NCI-H1436 (cell line): ENCODE measurements around the gene FGF8.
"Not testable (repeated sequence)": the region's sequence is repeated elsewhere in the genome, so short reads cannot be mapped to it uniquely, and the experiment has no call there.

Experiments used
- DNase-seq: peaks from one replicate; lab custom pipeline; 2025; lab: John Stamatoyannopoulos, UW

The FGF8 gene, protein sequence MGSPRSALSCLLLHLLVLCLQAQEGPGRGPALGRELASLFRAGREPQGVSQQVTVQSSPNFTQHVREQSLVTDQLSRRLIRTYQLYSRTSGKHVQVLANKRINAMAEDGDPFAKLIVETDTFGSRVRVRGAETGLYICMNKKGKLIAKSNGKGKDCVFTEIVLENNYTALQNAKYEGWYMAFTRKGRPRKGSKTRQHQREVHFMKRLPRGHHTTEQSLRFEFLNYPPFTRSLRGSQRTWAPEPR

DNA sequence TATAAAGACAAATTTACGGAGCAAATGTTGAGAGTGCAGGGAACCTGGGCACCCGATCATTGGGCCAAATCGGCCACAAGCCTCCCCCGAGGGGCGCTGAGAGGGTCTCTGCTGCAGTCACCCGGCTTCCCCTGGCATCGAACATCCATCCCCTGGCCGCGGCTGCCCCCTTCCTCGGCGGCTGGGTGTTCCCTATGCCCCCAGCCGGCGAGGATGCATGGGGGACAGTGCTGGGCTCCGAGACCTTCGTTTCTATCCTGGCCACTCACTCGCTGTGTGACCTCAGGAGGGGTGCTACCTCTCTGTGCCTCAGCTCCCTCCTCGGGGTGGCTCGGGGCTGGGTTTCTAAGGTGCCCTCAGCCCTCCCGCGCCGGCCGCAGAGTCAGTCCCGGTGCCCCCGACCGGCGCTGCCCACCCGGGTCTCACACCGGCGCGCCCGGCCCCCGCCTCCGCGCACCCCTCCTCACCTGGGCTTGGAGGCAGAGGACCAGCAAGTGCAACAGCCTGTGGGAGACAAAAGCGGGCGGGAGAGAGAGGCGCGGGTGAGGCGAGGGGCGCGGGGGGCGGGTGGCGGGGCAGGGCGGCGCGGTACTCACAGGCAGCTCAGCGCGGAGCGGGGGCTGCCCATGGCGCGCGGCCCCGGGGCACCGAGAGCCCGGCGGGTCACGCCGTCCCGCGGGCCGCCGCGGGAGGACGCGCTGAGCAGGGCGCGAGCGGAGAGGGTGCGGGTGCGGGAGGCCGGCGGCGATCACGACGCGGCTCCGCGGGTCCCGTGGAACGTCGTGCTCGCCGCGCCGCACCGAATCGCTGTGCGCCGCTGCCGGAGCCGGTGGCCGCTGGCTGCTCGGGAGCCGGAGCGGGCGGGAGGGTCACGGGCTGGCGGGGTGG, at the start of gene FGF8:
Gene FGF8, minus strand, starts transcription at position 842 of the 888 bp plus-strand sequence. Its CDS starts 214 bp downstream, at position 628.
- no peak for DNase-seq

DNA sequence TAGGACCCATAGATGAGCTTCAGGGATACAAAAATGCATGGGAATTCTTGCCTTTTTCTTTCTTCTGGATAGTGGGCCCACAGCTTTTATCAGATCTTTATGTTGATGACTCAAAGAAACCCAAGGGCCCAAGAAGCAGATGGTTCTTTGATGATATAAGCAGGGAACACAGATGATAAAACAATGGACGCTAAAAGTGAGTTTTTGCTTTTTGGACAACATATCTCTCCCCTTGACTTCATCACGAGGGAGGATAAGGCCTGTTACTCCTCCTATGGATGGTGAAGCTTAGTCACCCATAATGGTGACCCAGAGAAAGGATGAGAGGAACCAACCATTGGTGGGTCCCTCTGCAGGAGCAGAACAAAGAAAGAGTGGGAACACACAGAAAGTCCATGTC, 48.8 kb upstream of the FGF8 start:
- DNase-seq, result no peak

DNA sequence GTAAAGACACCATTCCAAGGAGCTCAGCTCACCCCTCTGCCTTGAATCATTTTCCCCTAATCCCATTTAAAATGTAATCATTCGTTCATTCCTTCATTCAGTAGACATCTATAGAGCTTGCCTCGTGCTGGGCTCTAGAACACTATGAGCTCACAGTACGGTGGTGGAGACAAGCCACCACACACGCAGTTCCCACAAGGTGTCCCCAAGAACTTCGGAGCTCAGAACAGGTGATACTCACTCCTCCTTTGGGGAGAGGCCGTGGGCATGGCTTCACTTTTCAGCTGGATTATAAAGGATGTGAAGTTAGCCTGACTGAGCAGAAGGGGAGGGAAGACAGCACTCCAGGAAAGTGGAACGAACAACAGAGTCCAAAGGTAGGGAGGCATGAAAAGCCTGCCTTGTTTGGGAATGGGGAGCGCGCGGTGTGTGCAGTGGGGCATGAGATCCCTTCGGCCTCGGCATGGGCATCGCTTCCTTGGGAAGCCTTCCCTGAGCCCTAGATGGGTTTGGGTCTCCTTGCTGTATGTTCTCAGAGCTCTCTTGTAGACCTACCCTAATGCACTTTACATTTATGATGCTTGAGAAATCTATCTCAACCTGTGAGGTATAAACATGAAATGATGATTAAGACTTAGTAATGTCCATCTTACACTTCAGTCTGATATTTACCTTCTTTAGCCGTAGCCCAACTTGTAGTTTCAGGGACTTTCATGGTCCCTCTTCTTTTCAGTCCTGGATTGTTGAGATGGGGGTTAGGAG, 43.1 kb upstream of the FGF8 start:
- peak; percentile 65 for DNase-seq

DNA sequence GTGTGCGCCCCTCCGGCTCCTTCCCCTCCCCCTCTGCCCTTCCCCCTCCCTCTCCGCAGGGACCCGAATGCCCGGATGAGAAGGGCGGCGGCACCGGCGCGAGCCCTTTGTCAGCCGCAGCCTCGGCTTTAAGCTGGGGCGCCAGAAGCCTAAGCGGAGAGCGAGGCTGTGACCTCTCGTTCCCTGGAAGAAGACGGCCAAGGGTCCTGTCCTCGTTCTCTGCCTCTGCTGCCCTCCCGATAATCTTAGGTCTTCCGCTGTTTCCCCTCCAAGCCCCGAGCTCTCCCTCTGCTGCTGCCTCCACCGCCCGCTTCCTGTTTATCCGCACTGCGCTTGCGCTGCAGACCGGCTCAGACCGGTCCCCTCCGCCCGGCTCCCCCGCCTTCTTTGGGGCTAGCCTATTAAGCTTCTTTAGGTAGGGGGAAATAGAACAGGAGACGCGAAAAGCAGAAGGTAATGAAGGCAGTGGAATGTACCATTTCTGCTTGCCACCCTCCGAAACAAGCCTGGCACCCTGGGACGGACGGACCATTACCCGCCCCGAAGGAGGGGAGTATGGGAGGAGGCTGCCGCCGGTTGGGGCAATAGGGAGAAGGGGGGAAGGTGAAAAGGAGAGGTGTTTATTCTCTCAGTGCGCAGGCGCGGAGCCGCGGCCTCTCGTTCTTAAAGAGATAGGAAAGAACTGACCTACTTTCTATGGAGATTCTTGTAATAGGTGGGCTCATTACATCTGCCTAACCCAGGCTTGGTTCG, 42.4 kb upstream of the FGF8 start, which contains the start of gene OGA:
Gene OGA, minus strand, starts transcription at position 326 of the 753 bp plus-strand sequence. CDS start 422 bp downstream, outside the sequence.
- DNase-seq, result peak; percentile 99

DNA sequence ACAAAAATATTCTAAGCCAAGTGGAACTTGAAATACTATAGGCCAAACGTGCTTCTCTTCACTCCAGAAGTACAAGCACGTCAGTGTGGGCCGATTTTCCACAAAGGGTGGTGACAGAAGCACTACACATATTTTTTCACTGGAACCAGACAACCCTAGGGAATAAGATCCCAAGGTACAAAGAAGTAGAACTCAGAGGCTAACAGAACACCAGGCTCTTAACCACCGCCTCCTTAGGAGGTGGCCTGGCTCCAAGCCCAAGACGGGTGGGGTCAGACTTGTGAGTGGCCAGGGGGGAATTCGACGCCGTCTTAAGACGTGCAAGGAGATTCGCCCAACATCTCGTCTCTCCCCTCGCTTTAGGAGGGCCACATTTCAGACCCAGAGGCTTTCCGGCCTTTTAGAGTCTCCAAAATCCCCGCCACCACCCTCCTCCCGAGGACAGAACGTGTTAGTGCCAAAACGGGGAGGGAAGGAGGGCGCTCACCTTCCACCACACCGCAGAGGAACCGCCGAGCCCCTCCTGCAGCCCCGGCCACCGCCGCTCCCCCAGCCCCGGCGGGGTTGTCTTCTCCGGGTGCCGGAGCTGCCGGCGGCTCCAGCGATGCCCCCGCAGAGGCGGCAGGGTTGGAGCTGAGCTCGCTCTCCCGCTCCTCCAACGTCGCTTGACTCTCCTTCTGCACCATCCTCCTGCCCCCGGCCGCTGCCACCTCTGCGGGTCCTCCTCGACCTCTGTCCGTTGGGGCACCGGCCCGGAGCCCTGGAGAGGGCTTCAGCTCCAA, 41.6 kb upstream of the FGF8 start:
- DNase-seq, result peak; percentile 15

DNA sequence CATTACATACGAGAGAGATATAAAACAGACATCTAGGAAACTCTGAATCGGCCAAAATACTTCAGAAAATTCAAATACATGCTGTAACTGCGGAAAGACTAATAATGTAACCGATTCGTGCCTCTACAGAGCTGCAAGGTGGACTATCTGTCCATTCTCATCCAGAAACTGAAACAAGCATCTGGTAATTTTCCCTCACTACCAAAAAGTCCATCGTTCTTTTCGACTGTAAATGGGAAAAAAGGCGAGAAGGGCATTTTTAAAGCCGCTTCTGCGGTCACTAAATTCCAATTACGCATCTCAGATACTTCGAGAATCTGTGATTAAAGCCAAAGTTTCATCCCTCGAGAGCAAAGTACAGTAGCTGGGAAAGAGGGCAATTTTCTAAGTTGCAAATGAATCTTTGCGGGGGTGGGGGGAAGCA, 41.0 kb upstream of the FGF8 start:
- DNase-seq, result no peak

DNA sequence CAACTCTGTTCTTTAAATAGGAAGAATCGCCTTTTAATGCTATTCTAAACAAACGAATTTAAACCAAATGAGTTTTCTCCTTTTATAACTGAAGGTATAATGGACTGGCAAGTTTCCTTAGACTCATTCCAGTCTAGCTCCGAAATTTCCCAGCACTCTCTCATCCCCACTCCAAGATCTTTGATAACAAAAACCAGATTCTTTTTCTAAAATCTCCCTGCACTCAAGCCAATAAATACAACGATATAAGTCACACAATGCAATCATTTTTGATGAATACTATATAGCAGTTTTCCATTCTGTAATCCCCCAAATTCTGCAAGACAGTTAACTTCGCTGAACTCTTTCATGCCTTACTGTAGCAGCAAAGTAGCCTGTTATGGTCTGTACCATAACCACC, 40.5 kb upstream of the FGF8 start:
- DNase-seq, result no peak

DNA sequence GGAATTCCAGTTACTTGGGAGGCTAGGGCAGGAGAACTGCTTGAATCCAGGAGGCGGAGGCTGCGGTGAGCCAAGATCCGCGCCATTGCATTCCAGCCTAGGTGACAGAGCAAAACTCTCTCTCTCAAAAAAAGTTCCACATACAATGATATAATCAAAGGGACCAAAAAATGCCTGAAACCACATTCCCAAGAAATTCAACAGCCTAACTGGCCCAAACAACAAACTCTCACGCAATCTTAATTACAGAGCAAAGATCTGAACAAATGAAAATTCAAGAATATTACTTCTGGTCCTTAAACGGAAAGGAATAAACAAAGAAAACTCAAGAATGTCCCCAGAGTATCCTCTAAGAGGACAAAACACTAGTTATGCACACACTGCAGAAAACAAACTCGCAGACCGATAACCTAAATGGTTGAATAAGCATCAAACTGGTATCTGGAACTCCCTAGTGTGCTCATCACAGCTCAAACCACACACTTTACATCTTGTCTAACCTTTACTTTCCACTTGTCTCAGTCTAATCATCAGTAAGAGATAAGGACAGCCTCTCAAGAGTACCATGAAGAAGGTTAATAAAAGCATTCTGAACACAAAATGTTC, 38.7 kb upstream of the FGF8 start:
- no peak for DNase-seq

DNA sequence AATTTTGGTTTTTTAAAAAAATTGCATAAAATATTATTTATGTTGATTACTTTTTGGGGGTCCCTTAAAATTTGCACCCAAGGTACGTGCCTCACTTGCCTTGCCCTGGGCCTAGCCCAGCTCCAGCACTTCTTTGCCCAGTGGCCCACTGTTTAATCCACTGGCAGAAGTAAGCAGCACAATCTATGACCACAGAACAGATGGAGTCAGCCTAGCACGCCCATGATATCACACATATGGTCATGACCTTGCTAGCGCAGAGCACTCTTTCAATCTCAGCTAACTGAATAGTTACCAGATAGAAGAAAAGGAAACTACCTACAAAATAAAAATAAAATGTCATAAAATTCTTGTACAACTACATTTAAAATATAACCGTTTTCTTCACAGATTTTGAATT, 36.7 kb upstream of the FGF8 start:
- no peak for DNase-seq

DNA sequence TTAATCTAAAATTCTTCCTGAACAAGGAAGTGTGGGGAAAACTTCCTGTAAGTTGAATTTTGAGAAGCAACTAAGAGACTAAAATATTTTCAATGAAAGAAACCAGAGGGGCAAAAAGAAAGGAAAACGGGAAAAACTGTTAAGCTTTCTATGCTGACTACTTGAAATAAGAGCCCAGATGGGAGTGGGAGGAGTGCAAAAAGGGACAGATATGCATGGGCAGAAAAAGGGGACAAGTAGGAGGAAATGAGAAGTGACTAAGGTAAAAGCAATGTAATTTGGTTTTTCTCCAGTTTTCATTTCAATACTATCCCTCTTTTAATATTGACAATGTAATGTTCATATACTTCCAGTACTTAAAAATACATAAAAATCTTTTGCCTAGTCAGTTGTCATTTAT, 31.2 kb upstream of the FGF8 start:
- no peak for DNase-seq

DNA sequence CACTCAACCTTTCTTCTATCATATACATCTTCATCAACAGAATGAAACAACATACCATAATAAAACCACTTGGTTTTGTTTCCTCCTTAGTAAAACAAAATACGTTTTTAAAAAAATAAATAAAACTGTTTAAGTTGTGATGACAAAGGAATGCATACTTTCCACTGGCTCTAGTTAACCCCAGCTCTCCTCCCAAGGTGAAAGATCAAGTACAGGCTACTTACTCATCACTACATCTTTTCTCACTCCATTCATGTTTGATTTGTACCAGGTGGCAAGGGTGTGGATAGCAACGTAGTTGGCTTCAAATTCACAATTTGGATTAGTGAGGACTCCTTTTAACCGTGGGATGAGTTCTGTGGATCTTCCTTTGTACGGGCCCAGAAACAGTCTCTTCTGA, 27.6 kb upstream of the FGF8 start:
- no peak for DNase-seq

DNA sequence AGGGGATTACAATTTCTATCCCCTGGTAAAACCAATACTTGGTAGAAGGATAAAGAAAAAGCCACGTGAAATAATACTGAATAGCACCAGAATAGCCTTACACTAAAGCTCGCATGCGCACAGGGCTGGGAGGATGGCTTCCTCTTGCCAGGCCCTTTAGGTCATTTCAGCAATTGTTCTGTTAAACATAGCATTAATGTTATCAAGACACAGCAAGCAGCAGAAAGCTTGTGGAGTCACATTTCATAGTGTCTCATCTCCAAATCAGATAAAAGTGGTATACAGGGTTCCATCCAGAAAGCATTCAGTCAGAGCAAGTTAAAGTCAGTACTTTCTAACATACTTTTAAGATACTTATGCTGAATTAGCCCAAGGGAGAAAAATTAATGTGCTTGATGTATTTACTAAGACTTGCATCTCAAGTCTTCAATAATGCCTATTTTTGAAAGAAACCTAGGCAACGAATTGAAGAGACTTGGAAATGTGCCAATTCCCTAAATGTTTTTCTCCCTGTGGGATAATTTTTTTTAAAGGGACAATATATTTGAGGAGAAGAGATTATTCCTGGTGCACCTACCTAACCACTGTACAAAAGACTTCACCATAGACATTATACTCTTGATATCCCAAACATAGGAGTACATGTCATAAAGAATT, 21.6 kb upstream of the FGF8 start:
- DNase-seq, result no peak

DNA sequence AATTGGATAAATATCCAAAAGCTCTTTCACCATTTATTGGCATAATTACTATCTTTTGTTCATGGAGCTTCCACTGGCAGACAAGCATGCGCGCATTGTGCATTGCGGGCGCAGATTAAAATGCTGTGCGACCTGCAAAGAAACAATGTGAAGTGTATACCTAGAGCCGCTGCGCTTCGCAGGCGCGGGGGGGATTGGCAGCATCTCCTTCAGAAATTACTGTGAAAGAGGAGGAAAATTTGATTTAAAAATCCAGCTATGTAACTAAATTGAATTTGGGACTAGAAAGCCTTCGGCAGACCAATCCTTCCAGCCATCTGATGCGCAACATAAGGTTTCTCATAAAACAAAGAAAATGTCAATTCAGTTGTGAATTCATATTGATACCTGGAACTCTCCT, 17.6 kb upstream of the FGF8 start:
- no peak for DNase-seq

DNA sequence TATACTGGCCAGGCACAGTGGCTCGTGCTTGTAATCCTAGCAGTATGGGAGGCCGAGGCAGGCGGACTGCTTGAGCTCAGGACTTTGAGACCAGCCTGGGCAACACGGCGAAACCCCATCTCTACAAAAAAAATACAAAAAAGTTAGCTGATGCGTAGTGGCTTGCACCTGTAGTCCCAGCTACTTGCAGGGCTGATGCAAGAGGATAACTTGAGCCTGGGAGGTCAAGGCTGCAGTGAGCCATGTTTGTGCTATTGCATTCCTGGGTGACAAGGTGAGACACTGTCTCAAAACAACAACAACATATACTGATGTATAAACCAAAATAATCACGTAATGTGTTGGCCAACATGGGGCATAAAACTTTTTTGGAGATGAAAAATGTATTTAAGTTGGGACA, 13.8 kb upstream of the FGF8 start:
- no peak for DNase-seq

DNA sequence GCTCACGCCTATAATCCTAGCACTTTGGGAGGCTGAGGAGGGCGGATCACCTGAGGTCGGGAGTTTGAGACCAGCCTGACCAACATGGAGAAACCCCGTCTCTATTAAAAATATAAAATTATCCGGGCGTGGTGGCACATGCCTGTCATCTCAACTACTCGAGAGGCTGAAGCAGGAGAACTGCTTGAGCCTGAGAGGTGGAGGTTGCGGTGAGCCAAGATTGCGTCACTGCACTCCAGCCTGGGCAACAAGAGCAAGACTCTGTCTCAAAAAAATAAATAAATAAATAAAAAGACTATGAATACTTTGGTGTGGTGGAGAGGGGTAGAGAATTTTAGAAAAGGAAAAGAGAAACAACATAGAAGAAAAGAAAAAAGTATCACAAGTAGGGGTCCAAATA, 13.3 kb upstream of the FGF8 start:
- not testable (repeated sequence) for DNase-seq

DNA sequence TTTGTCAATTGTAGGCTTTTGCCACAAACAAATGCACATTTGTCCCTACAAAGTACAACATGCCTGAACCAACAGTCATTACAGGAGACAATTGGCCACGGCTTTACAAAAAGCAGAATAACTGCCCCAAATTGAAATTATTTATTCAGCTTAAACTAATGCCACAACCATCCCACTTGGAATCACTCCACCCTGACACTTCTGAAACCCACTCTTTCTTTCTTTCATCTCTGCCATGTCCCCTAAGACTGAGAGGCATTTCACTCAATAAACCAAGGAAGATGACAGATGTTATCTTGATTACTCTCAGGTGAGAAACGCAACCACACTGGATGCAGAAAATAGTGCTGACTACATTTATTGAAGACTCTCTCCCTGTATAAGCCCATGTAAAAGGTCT, 9.9 kb upstream of the FGF8 start:
- no peak for DNase-seq

DNA sequence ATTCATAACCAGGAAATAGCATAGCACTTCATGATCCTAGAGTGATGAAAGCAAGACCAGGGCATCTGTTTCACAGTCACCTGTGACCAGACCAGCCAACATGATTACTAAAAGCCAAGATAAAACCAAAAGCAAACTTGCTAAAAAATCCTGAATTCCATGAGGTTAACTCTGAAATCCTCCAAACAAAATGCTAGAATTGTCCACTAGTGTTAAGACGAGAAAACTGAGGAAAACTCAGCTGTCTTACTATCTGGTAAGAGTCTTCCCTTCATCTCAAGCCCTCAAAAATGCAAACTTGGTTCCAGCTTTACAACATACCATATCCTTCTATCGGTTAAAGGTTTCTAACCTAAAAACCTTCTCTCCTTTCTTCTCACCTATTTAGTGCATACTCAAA, 8.6 kb upstream of the FGF8 start:
- DNase-seq, result no peak

DNA sequence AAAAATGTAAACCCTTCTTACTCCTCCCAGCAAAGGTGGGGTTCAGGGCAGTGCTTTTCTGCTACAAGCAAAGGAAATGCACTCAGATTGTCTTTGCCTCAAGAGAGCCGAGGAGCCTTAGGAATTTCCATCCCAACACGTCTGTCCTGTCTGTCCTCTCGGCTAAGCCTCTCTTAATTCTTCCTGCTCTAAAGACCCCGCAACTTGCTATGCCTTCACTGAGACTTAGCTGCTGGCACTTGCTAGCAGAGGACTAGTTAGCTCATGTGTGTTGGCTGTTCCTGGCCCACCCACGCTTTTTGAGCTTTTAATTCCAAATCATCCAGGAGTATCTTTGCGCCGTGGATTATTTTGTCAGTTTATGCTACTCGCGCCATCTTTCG, 7.8 kb upstream of the FGF8 start:
- no peak for DNase-seq

DNA sequence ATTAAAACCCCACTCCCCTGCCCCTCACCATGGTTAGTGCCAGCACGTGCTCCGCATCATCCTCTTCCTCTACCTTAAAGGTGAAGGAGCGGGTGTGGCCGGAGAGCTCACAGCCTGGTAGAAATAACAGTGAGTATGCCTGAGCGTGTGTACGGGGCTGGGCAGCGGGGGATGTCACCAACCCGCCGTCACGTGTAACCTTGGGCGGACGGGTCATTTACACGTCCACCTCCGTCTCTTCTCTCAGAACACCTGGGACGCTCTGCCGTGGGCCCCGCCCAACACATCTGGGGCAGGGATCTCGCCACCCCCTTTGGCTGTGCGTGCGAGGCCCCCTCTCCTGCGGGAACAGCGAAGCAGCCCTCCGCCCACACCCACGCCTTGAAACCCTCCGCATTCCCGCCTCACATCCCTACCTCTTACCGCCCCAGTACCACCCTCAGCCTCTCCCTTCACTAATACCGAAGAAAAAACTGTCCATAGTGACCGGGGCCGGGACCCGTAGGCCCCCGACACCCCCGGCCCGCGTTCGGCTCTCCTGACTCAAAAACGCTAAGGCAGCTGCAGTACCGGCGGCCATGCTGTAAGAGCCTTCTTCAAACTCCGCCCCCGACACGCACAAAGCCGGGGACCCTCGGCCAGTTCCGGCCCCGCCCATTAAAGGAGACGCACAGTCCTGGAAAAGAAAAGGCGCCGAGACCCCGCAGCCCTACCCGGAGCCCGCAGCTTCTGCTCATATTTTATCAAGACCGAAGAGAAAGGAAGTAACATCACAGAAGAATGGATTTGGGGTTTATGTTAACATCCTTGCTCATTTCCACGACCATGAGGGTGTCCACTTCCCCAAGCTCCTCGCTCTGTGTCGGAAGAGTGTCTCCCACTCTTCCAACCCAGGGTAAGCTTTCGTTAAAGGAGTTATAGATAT, 7.2 kb upstream of the FGF8 start, which contains the start of gene NPM3:
Gene NPM3, minus strand, starts transcription at position 636 of the 925 bp plus-strand sequence. Its CDS starts 56 bp downstream, at position 580.
- peak; percentile 76 for DNase-seq
